Measurements from ENCODE around the gene MAD2L1BP.

Gene MAD2L1BP

GRCh38 chr6:43667245-43668150 lies 31.9 kb downstream of the MAD2L1BP start:
- peak in 1 of 2 experiments; percentile 69 for DNase-seq

GRCh38 chr6:43668151-43669028 lies 32.8 kb downstream of the MAD2L1BP start:
- no peak for DNase-seq

GRCh38 chr6:43669050-43669921 lies 33.6 kb downstream of the MAD2L1BP start:
- DNase-seq: no peak

GRCh38 chr6:43669922-43670622 lies 34.4 kb downstream of the MAD2L1BP start:
- no peak for DNase-seq

GRCh38 chr6:43670623-43670986 lies 35.0 kb downstream of the MAD2L1BP start:
- DNase-seq: no peak

GRCh38 chr6:43671011-43671800 lies 35.6 kb downstream of the MAD2L1BP start:
- no peak for DNase-seq

GRCh38 chr6:43671801-43672690 lies 36.4 kb downstream of the MAD2L1BP start:
- DNase-seq: no peak

GRCh38 chr6:43673444-43674084 lies 37.9 kb downstream of the MAD2L1BP start:
- peak; percentile 24 to 43 for DNase-seq

DNA sequence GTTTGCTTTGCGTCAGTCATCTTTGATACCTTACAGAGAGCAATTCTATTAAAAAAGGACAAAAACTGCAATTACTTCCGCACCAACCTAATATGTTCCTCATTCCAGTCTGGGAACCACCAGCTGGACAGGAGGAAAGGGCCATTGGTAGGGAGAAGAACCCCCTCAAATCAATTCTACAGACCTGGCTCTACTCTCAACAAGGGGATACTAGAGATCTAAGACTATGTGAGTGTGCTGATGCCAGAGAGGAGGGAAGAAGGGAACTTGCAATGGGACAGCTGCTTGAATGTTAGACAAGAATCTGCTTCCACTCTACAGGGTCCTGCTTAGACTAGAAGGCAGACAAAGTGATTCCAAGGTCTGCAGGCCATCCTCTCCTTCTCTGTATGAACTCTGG lies 38.7 kb downstream of the MAD2L1BP start:
- no peak for DNase-seq

GRCh38 chr6:43674921-43675320 lies 39.3 kb downstream of the MAD2L1BP start:
- no peak for DNase-seq

DNA sequence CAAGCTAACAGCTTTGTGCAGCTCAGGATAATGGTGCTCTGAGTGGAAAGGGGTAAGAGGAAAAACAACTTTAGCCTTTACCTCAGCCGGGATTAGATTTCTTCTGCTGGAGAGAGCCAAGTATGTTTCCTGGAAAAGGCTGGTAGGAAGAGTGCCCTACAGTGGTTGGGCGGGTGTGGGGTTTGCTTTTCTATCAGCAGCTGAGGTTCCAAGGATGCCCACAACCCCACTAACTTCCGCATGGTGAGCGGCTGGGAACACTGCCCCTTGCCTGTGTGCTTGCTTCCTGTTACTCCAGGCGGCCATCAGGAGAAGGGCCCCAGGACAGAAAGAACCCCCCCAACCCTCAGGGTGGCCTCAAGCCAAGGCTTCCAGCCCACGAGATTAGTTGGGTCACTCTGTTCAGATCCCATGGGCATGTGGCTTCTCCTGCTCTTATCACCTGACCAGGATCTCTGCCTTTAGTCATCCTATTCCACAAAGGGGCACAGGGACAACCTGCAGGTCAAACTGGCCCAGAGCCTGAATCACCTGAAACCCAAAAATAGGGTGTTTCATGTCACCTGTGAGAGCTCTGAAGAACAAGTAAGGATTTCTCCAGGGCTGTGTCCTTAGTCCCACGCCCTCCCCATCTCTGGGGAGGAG lies 41.4 kb downstream of the MAD2L1BP start:
- no peak for DNase-seq

GRCh38 chr6:43677759-43678158 lies 42.1 kb downstream of the MAD2L1BP start:
- DNase-seq: no peak

GRCh38 chr6:43678341-43678740 lies 42.7 kb downstream of the MAD2L1BP start:
- DNase-seq: no peak

DNA sequence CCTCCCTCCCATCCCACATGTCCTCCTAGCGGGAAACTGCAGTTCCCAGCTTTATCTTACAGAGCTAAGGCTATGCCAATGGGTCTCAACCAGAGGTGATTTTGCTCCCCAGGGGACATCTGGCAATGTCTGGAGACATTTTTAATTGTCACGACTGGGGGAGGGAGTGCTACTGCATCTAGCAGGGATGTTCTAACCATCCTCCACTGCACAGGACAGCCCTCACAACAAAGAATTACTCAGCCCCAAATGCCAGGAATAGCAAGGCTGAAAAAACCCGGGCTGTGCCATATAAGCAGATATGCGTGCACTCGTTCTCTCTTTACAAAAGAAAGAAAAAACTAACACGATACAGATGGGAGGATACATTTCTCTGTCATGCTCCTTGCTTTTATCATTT lies 43.4 kb downstream of the MAD2L1BP start:
- no peak for DNase-seq

- no peak for DNase-seq
Observed at GRCh38 chr6:43680308-43681200, 44.9 kb downstream of the MAD2L1BP start.

DNA sequence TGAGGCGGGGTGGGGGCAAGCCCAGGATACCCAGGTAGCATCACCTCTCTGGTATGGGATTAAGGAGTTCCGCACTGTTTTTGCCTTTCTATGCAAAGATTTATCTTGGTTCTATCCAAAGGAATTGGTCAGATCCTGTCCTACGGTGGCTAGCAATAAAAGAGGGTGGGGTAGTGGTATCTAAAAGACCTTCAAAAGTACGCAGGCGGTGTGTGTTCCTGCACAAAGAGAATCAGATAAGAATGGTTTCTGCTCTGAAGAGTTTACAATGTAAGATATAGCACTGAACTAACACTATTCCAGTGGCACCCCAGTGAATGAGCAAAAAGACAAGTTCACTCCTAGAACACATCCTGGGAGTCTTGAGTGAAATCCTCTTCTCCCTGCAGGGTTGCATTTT lies 45.7 kb downstream of the MAD2L1BP start:
- no peak for DNase-seq

DNA sequence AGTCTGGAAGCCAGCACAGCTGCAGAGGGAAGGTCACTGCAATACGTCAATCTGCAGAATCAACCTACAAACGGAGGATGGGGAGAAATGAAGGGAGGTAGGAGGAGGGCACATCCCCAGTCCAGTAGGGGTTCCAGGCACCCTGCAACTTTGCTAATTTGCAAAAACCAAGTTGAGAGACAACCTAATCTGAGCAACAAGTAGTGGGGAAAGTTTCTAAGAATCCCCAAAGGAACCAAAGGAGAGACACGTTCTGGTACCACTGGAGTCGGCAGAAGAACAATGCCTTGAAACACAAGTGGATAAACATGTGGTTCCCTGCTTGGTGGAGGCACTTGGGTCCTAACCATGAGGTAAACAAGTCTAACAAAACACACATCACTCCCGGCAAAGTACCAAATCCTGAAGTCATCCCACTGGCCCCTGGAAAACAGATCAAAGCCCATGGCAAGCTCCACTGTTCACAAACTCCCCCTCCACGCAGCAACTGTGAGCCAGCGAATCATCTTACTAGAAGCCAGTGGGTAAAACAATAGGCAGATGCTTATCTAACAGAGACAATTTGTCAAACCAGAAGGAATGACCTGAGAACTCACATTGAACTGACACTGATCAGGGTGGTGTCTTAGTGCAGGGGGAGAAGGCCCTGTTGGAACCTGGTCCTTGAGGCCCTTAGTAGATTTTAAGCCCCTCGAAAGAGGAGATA lies 47.2 kb downstream of the MAD2L1BP start:
- DNase-seq: no peak

All from cerebellar nuclear complex (tissue), 1 donor.